GM18868 (cell line): ENCODE results near the gene CDSN.
A peak's percentile ranks its signal among the peaks of the same experiment; 100 is the strongest.
"Not testable (repeated sequence)": the region's sequence is repeated elsewhere in the genome, so short reads cannot be mapped to it uniquely, and the experiment has no call there.

Experiments used
- ATAC-seq: cut with Tn5 transposase; IDR thresholded peaks from one replicate; pipeline ENCODE4 v1.9.1; 2021; ENCODE audit warnings: mild to moderate bottlenecking, moderate library complexity; ENCODE audit not compliant: unreplicated experiment

The CDSN gene

DNA sequence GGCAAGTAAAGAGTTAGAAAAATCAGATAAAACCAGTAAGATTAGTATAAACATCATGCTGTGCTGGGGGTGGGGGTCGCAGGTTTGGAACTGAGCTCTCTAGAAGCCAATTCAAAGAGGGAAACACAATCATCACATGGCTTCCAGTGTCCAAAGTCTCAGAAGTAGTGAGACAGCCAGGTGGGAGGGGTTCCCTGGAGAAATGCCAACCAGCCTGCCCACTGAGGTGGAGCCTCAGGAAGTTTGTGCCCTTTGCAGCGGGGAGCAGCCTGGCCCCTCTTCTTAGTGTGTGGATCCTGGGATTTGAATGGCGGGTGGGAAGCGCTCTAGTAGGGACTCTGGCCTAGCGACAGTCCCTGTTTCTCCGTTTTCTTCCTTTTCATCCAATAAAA, 29.3 kb downstream of the CDSN start:
- no peak for ATAC-seq

DNA sequence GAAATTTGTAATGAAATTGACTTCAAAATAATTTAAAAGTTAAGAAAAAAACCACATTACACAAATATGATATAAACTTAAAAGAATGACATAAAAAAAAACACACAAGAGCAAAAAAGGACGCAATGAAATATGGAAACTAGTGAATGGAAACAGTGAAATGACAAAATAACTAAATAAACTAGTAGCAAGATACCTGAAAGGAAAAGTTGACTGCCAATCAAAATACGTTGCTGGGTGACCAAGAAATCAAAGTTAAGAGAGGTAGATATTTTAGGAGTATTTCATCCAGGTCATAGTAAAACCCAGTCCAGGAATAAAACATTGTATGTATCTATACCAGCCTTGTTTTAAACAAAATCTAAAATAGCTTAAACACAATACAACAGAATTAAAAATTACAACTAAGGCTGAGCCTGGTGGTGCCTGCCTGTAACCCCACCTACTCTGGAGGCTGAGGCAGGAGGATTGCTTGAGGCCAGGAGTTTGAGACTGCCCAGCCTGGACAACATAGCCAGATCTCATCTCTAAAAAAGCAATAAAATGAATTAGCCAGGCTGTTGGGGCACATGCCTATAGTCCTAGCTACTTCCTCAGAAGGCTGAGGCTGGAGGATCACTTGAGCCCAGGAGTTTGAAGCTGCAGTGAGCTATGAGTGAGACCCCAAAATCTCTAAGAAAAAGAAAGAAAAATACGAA, 29.8 kb downstream of the CDSN start:
- no peak for ATAC-seq

DNA sequence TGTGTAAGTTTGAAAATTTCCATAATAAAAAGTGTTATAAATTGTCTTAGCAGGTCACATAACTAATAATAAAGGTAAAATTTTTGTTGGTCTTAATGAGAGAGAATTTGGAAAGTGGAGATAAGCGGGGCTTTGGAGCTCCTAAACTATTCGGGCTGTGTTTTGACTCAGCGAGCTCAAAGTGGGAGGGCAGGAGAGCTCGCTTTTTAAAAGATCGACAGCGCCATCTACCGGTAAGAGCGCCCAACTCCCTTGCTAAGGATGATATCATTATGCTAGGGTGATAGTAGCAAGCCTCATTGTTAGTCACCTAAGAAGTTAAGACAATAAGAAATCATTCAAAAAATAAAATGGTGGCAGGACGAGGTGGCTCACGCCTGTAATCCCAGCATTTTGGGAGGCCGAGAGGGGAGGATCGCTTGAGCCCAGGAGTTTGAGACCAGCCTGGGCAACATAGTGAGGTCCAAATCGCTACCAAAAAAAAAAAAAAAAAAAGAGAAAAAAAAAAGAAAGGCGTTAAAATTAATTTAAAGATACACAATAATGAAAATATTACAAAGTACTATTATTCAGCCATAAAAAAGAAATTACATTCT, 32.7 kb downstream of the CDSN start:
- no peak for ATAC-seq

DNA sequence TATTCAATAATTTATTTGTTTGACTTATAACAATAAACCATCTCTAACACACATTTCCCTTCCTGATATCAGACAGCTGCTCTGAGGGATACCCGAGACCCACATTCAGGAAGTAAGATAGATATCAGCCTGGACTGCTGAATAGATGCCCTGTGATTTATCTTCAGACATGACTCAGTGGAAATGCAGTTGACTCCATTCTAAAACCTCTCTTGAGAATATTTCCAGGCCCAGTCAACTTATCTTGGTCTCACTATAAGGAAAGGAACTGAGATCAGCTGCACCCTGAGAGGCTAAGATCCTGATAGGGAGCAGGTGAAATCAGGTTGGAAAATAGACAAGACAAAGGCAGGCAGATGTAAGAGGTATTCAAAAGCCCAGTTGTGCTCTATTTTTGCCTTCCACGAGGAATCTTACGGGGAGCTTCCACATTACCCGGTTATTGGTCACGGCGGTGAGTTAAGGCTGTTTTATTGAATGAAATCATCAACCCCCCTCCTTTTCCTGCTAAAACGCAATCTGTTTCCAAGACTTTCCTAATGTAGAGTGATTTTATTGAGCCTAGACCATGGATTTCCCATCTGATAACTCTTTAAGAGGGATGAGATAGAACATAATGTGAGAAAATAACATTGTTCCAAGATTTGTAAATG, 33.3 kb downstream of the CDSN start:
- no peak for ATAC-seq

DNA sequence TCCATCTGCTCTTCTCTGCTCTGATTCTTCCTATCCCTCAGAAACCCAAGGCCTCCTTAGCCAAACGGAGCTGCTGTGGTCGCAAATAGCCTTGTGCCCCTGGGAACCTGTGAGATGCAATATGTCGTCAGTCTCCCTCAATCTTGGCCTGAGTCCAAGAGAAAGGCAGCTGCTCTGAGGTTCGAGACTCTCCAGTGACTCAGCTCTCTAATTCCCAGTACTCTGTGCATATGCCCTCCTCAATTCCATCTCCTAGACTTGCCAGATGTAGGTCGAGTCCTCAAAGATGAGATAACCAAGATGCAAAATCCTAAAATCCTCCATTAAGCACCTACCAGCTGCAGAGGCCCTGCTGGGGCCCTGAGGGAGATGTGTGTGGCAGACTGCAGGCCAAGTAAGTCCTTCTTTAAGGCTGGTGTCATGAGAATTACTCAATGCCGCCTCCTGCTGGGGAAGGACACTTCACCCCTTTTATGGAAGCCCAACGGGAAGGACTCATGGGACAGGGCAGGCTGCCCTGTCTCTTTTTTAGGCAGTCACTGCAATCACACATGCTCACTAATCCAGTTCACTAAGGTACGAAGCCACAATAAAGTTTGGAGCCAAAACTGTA, 36.4 kb downstream of the CDSN start:
- no peak for ATAC-seq

DNA sequence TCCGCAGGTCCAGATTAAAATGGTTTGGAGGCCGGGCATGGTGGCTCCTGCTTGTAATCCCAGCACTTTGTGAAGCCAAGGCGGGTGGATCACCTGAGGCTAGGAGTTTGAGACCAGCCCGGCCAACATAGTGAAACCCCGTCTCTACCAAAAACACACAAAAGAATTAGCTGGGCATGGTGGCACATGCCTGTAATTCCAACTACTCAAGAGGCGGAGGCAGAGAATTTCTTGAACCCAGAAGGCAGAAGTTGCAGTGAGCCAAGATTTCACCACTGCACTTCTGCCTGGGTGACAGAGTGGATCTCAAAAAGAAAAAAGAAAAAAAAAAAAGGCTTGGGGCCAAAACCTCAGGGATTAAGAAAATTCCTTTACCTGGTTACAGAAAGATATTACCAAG, 38.4 kb downstream of the CDSN start:
- ATAC-seq = no peak

DNA sequence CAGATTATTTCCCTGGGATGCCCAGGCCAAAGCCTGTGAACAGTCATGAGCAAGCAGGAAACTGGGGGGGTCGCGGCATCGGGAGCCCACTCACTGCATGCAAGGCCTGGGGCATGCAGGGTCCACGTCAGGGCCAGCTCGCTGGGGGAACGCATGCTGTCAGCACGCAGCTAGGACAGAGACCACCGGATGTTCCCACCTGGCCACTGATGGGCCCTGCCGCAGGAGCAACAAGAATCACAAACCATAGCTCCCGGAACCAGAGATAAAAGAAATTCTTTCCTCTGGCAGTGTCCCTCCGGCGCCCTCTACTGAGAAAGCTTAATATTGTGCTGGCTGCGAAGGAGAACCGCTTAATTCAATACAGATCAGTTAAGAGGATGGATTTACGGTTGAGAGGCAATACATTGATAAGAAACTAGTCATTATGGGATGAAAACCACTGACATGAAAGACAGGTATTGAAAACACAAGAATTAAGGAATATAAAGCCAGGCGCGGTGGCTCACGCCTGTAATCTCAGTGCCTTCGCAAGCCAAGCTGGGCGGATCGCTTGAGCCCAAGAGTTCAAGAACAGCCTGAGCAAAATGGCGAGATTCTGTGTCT, 40.5 kb downstream of the CDSN start:
- ATAC-seq = no peak

DNA sequence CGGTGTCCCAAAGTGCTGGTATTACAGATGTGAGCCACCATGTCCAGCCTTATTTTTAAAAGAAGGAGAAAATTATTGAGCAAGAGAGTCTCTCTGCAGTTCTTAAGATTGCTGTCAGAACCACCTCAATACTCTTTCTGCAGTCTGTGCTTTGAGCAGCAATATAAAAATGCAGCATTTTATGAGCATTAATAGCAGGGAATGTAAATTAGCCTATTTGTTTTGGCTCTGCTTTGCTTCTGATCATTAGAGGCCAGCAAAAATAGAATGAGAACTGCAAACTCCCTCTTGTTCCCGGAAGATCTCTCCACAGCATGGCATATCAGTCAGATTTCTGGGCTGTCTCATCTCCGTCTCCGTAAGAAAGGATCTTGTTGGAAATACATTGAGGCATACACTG, 43.6 kb downstream of the CDSN start:
- no peak for ATAC-seq

DNA sequence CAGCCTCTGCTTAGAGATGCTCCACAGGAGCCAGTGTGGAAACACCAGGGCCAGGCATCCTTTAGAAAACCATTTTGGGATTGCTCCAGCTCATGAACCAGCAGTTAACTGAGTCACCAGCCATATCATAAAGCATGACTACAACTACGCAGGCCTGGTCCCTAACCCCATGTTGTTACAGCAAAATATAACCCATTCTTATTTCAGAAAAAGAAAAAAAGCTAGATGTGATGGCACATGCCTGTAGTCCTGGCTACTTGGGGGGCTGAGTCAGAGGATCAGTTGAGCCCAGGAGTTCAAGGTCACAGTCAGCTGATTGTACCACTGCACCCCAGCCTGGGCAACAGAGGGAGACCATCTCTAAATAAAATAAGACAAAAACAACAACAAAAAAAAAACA, 44.7 kb downstream of the CDSN start:
- ATAC-seq = no peak

DNA sequence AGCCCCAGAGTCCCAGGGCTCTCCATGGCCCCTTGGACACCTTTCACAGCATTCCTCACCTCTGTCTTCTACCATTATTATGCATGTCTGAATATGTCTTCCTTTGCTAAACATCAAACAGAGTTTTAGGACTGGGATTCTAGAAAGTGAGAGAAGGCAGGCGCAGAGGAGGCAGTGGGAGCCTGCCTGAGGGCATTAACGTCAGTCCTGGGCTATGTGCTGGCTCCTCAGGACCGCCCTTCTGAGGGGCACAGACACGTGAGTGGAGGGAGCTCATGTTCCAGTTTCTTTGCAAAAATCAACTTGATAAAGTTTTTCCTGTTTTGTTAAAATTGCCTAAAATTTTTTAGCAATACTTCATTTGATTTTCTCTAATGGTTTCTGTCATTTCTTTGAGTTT, 45.8 kb downstream of the CDSN start:
- no peak for ATAC-seq

DNA sequence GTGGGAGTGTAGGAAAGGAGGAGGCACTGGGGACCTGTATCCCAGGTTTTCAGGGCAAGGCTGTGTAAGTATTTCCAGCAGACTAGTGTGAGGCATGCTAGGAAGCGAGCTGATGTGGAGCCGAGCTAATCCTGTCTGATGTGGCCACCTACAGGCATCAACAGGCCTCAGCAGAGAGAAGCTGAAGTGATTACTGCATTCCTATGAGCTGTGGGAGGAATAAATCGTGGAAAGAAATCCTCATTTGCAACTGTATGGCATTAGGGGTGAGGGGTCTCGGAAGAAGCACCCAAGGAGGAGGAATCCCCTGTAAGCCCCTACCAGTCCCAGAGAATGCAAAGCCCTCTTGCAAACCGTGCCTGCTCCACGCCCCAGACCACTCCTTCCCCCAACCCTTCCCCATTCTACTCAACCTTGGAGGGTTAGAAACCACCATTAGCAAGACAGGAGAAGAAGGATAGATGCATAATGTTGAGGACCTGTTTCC, 49.5 kb downstream of the CDSN start:
- no peak for ATAC-seq

DNA sequence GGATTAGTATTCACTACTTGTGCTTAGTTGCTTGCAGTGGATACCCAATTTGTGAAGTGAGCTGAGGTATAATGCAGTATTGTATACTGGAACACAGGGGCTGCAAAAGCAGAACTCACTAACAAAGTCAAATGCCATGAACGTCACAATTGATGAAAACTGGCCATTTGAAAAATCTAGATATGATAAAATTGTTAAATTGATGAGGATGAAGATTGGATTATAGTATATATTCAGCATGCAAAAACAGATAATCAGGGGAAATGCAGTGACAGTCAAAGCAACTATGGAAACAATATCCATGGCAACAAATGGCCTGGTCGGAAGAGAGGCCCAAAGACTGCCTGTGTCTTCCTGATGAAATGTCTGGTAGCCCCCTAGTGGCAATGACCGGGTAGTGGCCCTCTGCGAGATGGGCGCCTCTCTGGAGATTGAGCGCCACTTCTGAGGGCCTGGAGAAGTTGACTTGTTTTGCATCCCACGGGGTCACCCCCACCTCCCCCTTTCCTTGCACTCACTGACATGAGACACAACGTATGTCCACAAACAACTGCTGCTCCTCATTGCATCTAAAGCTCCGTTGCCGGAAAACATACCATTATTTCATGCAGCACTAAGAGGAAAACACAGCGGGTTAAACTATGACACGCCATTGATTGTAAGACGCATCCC, 51.4 kb downstream of the CDSN start:
- ATAC-seq = peak; percentile 51

DNA sequence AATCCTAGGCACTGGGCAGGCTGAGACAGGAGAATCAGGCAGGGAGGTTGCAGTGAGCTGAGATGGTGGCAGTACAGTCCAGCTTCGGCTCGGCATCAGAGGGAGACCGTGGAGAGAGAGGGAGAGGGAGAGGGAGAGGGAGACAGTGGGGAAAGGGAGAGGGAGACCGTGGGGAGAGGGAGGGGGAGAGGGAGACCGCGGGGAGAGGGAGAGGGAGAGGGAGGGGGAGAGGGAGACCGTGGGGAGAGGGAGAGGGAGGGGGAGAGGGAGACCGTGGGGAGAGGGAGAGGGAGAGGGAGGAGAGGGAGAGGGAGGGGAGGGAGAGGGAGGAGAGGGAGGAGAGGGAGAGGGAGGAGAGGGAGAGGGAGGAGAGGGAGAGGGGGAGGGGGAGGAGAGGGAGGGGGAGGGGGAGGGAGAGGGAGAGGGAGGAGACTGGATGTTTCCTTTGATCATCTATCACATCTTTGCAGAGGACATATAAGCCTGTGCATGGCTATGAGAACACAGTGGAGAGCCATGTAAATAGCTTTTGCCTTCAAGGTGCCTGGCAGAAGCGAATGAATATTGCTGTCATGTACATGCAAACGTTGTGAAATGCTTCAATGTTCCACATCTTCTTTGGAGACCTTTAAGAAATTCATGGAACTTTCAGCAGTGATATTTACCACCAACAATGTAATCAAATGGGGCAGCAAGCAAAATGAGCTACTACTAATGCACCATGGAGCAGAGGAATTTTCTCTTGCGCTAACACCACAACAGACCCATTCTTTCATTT, 52.2 kb downstream of the CDSN start:
- not testable (repeated sequence) for ATAC-seq

DNA sequence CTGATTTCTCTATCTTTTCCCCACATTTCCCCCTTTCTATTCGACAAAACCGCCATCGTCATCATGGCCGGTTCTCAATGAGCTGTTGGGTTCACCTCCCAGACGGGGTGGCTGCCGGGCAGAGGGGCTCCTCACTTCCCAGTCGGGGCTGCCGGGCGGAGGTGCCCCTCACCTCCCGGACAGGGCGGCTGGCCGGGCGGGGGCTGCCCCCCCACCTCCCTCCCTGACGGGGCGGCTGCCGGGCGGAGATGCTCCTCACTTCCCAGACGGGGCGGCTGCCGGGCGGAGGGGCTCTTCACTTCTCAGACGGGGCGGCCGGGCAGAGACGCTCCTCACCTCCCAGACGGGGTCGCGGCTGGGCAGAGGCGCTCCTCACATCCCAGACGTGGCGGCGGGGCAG, 53.2 kb downstream of the CDSN start:
- not testable (repeated sequence) for ATAC-seq

DNA sequence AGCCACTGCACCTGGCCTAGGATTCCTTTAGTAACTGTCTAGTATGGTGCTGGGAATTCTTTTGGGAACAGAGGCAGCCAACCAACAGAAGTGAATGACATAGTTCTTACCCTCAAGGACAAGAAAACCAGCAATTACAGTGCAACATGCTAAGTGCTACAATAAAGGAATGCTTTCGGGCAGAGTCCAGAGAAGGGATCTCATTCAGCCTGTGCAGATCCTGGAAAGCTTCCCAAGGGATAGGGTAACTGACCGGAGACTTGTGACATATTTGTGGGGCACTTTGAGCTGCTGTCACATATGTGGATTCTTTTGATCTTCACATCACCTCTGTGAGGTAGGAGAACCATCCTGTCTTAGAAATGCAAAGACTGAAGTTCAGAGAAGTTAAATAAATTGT, 54.7 kb downstream of the CDSN start:
- no peak for ATAC-seq
